CD4-positive, CD25-positive, alpha-beta regulatory T cell (primary cell): ENCODE data around the gene ENPP4. TPM values are rescaled to one million over a fixed set of nuclear protein-coding genes. Genes with fewer than 3 reads are reported as not detected.

Experiments used
- ATAC-seq, 2 donors: fragments of 150-1000 bp; cut with Tn5 transposase; one replicate each; pipeline ENCODE4 v1.10.0; 2021; ENCODE audit warnings: low read depth in 2 of 2, moderate number of reproducible peaks in 2 of 2, moderate library complexity in 1 of 2
- DNase-seq, 3 donors: peaks; one replicate each; pipeline versions ENCODE4 v3.0.0 to v3.0.0-alpha.2; 2012 to 2022; ENCODE audit warnings: mixed read lengths in 1 of 3
- H3K27ac ChIP-seq: one replicate; pipeline ENCODE4 v1.7.0; 2013; ENCODE audit warnings: mild to moderate bottlenecking, low read length; ENCODE audit not compliant: insufficient read depth, poor library complexity, severe bottlenecking
- H3K27me3 ChIP-seq: one replicate; pipeline ENCODE4 v1.7.0; 2013; ENCODE audit warnings: low read length; ENCODE audit not compliant: control insufficient read depth, insufficient read depth
- H3K36me3 ChIP-seq: one replicate; pipeline ENCODE4 v1.7.0; 2013; ENCODE audit warnings: mild to moderate bottlenecking, low read length, moderate library complexity; ENCODE audit not compliant: control insufficient read depth, insufficient read depth
- H3K4me1 ChIP-seq: 2 replicates; pipeline ENCODE4 v1.7.0; 2013; ENCODE audit warnings: mild to moderate bottlenecking, low read length; ENCODE audit not compliant: insufficient read depth, control insufficient read depth, poor library complexity, severe bottlenecking
- H3K4me3 ChIP-seq: one replicate; pipeline ENCODE4 v1.7.0; 2013; ENCODE audit warnings: low read depth, mild to moderate bottlenecking, low read length, moderate library complexity
- H3K9me3 ChIP-seq, 2 experiments: 1 replicate in 1 of 2; 2 replicates in 1 of 2; pipeline ENCODE4 v1.7.0; 2013; ENCODE audit warnings: low read length in 2 of 2, mild to moderate bottlenecking in 1 of 2, moderate library complexity in 1 of 2; ENCODE audit not compliant: control insufficient read depth in 2 of 2
- H3K27ac Mint-ChIP-seq, 3 donors: one replicate each; pipeline ENCODE4 v1.8.0; 2020 to 2022; ENCODE audit warnings: mild to moderate bottlenecking in 3 of 3, mixed read lengths in 3 of 3, moderate library complexity in 2 of 3
- H3K27me3 Mint-ChIP-seq: one replicate; pipeline ENCODE4 v1.8.0; 2022; ENCODE audit warnings: mild to moderate bottlenecking, mixed read lengths
- H3K36me3 Mint-ChIP-seq: one replicate; pipeline ENCODE4 v1.8.0; 2020; ENCODE audit warnings: mixed read lengths
- H3K4me1 Mint-ChIP-seq, 4 donors: one replicate each; pipeline ENCODE4 v1.8.0; 2020 to 2022; ENCODE audit warnings: mixed read lengths in 4 of 4, mild to moderate bottlenecking in 1 of 4
- H3K4me3 Mint-ChIP-seq, 4 donors: one replicate each; pipeline ENCODE4 v1.8.0; 2020 to 2022; ENCODE audit warnings: mild to moderate bottlenecking in 4 of 4, mixed read lengths in 4 of 4, moderate library complexity in 3 of 4
- H3K9me3 Mint-ChIP-seq, 7 donors: one replicate each; pipeline ENCODE4 v1.8.0; 2020 to 2022; ENCODE audit warnings: mixed read lengths in 7 of 7, mild to moderate bottlenecking in 3 of 7, moderate library complexity in 2 of 7
- polyA plus RNA-seq, 4 donors: library from polyadenylated mRNA; unstranded; fragments of 300-500 nt; fragmentation: Illumina TruSeq; gene quantifications; one replicate each; pipeline ENCODE4 v1.2.3, GENCODE V29; 2021
- total RNA-seq: library from RNA; stranded (reverse); gene quantifications from one replicate; pipeline ENCODE4 v1.2.3, GENCODE V29; 2022

ENPP4 gene
- total and polyA plus RNA-seq, 5 donors from 2014 or later, result 2.1 to 4.5 (median 3.3) TPM

- Mint-ChIP-seq H3K36me3 (peaks cover 5% of the 10 kb centered on the region), H3K9me3 (peaks cover 0 to 11% (median 8%) of the 10 kb centered on the region in 7 donors), H3K4me3 (no peak overlapping the region), H3K27ac (no peak overlapping the region), H3K4me1 (no peaks in the 10 kb centered on the region), H3K27me3 (no peaks in the 10 kb centered on the region)
- ATAC-seq (no peak), DNase-seq (no peak)
- H3K27ac ChIP-seq, result no peak overlapping the region
- H3K36me3 ChIP-seq, result no peaks in the 10 kb centered on the region
- H3K9me3 ChIP-seq, result peaks cover 6 to 16% of the 10 kb centered on the region in 2 experiments
- no peaks in the 10 kb centered on the region for H3K4me1 ChIP-seq
- H3K4me3 ChIP-seq, result no peak overlapping the region
- H3K27me3 ChIP-seq, result no peaks in the 10 kb centered on the region
Observed at GRCh38 chr6:46098678-46099077, 31.1 kb upstream of the ENPP4 start.

- Mint-ChIP-seq H3K4me3 (no peak overlapping the region), H3K4me1 (no peaks in the 10 kb centered on the region), H3K36me3 (peaks cover 5% of the 10 kb centered on the region), H3K27me3 (no peaks in the 10 kb centered on the region), H3K9me3 (peaks cover 0 to 11% (median 7%) of the 10 kb centered on the region in 7 donors), H3K27ac (no peak overlapping the region)
- no peaks in the 10 kb centered on the region for H3K36me3 ChIP-seq
- no peak for ATAC-seq
- no peak overlapping the region for H3K4me3 ChIP-seq
- H3K27ac ChIP-seq, result no peak overlapping the region
- no peak for DNase-seq
- no peaks in the 10 kb centered on the region for H3K27me3 ChIP-seq
- peaks cover 3 to 7% of the 10 kb centered on the region in 2 experiments for H3K9me3 ChIP-seq
- no peaks in the 10 kb centered on the region for H3K4me1 ChIP-seq
Observed at GRCh38 chr6:46099952-46100351, 29.8 kb upstream of the ENPP4 start.

- Mint-ChIP-seq H3K9me3 (peaks cover 0 to 6% (median 0%) of the 10 kb centered on the region in 7 donors), H3K4me1 (no peaks in the 10 kb centered on the region), H3K27me3 (no peaks in the 10 kb centered on the region), H3K27ac (no peak overlapping the region), H3K4me3 (no peak overlapping the region), H3K36me3 (no peaks in the 10 kb centered on the region)
- ATAC-seq (no peak), DNase-seq (no peak)
- H3K9me3 ChIP-seq, result peaks cover 3 to 7% of the 10 kb centered on the region in 2 experiments
- no peak overlapping the region for H3K4me3 ChIP-seq
- H3K4me1 ChIP-seq, result no peaks in the 10 kb centered on the region
- no peaks in the 10 kb centered on the region for H3K27me3 ChIP-seq
- no peaks in the 10 kb centered on the region for H3K36me3 ChIP-seq
- H3K27ac ChIP-seq, result no peak overlapping the region
Observed at GRCh38 chr6:46102123-46102522, 27.7 kb upstream of the ENPP4 start.

GRCh38 chr6:46103441-46104115, 26.2 kb upstream of the ENPP4 start:
- ATAC-seq (no peak), DNase-seq (peak in 1 of 3 donors; percentile 8)

DNA sequence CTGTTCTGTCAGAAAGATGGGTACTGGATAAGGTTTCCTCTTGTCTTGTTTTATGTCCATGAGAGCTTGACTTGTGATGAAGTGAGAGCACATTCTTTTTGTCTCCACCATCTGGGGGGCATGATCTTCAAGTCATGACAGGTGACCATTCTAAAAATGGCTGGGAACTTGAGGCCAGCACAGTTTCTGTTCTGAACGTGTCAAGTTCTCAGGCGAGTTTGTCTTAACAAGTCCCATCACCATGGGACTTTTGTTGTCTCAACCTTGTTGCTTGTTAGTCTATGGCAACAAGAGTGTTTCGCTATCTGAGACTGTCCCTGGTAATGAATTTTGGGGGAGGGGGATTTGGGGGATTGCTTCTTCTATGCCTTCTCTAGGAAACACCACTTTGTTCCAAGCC, 25.6 kb upstream of the ENPP4 start:
- H3K4me1 Mint-ChIP-seq, result no peaks in the 10 kb centered on the region
- Histone ChIP-seq H3K27me3 (no peaks in the 10 kb centered on the region), H3K36me3 (no peaks in the 10 kb centered on the region), H3K4me3 (no peak overlapping the region), H3K4me1 (no peaks in the 10 kb centered on the region), H3K27ac (no peak overlapping the region), H3K9me3 (peaks cover 6 to 10% of the 10 kb centered on the region in 2 experiments)
- no peak overlapping the region for H3K27ac Mint-ChIP-seq
- H3K27me3 Mint-ChIP-seq, result no peaks in the 10 kb centered on the region
- DNase-seq (no peak), ATAC-seq (no peak)
- H3K4me3 Mint-ChIP-seq, result no peak overlapping the region
- no peaks in the 10 kb centered on the region for H3K36me3 Mint-ChIP-seq
- H3K9me3 Mint-ChIP-seq, result peaks cover 0 to 8% (median 0%) of the 10 kb centered on the region in 7 donors

More at GRCh38 chr6:46103441-46104115, 26.2 kb upstream of the ENPP4 start:
- no peak overlapping the region for H3K27ac Mint-ChIP-seq
- no peaks in the 10 kb centered on the region for H3K36me3 ChIP-seq
- H3K4me3 Mint-ChIP-seq, result no peak overlapping the region
- no peak overlapping the region for H3K4me3 ChIP-seq
- no peak overlapping the region for H3K27ac ChIP-seq
- peaks cover 5 to 10% of the 10 kb centered on the region in 2 experiments for H3K9me3 ChIP-seq
- H3K27me3 Mint-ChIP-seq, result no peaks in the 10 kb centered on the region
- no peaks in the 10 kb centered on the region for H3K36me3 Mint-ChIP-seq
- H3K4me1 ChIP-seq, result no peaks in the 10 kb centered on the region
- peaks cover 0 to 6% (median 0%) of the 10 kb centered on the region in 7 donors for H3K9me3 Mint-ChIP-seq
- no peaks in the 10 kb centered on the region for H3K4me1 Mint-ChIP-seq
- H3K27me3 ChIP-seq, result no peaks in the 10 kb centered on the region

DNA sequence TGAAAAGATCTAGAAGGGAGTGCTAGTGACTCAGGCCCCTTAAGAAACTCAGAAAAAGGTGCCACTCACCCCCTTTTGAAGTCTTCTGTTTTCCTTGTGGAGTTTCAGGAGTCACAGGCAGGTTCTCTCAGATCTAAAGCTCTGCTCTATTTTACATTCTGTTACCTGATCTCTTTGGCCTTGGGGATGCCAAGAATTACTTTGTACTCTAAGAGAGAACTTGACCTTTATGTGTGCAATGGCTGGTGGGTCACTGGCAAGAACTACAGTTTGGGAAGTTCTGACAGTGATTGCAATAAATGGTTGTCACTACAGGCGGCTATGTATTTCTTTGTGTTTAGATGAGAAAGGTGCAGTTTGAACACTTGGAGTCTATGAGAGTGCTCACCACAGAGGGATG, 24.2 kb upstream of the ENPP4 start:
- H3K27me3 Mint-ChIP-seq, result no peaks in the 10 kb centered on the region
- Histone ChIP-seq H3K4me1 (no peaks in the 10 kb centered on the region), H3K9me3 (peaks cover 6 to 10% of the 10 kb centered on the region in 2 experiments), H3K36me3 (no peaks in the 10 kb centered on the region), H3K4me3 (no peak overlapping the region), H3K27me3 (no peaks in the 10 kb centered on the region), H3K27ac (no peak overlapping the region)
- no peaks in the 10 kb centered on the region for H3K4me1 Mint-ChIP-seq
- no peak for DNase-seq
- H3K4me3 Mint-ChIP-seq, result no peak overlapping the region
- peaks cover 5% of the 10 kb centered on the region for H3K36me3 Mint-ChIP-seq
- H3K9me3 Mint-ChIP-seq, result peaks cover 0 to 12% (median 0%) of the 10 kb centered on the region in 7 donors
- ATAC-seq, result no peak
- H3K27ac Mint-ChIP-seq, result no peak overlapping the region

DNA sequence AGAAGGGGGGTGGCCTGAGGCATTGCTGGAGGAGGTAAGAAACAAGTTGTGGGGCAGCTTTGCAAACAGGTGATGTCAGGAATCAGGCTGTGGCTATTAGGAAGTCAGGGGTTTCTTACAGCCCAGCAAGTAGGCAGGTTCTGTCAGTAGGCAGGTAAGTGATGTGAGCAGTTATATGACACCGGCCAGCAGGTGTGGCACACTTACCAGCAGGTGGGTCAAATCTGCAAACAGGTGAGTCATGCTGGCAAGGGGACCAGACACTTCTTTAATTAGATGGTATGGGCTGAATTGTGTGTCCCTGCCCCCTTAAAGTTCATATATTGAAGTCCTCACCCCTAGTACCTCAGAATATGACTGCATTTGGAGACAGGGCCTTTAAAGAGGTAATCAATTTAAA, 16.4 kb upstream of the ENPP4 start:
- Histone ChIP-seq H3K4me3 (no peak overlapping the region), H3K27ac (no peak overlapping the region), H3K9me3 (peaks cover 0 to 3% of the 10 kb centered on the region in 2 experiments), H3K4me1 (no peaks in the 10 kb centered on the region), H3K36me3 (no peaks in the 10 kb centered on the region), H3K27me3 (no peaks in the 10 kb centered on the region)
- Mint-ChIP-seq H3K4me1 (peaks cover 0 to 14% (median under 1%) of the 10 kb centered on the region in 4 donors), H3K9me3 (peaks cover 0 to 11% (median 3%) of the 10 kb centered on the region in 7 donors), H3K36me3 (peaks cover 9% of the 10 kb centered on the region), H3K4me3 (no peak overlapping the region), H3K27ac (no peak overlapping the region), H3K27me3 (no peaks in the 10 kb centered on the region)
- ATAC-seq (no peak), DNase-seq (no peak)

GRCh38 chr6:46115634-46116033, 14.2 kb upstream of the ENPP4 start:
- ATAC-seq, result no peak

More at GRCh38 chr6:46115634-46116033, 14.2 kb upstream of the ENPP4 start:
- Histone ChIP-seq H3K27ac (no peak overlapping the region), H3K36me3 (no peaks in the 10 kb centered on the region), H3K27me3 (no peaks in the 10 kb centered on the region), H3K4me1 (no peaks in the 10 kb centered on the region), H3K4me3 (no peak overlapping the region), H3K9me3 (no peaks in the 10 kb centered on the region)
- no peak overlapping the region for H3K27ac Mint-ChIP-seq
- DNase-seq, result no peak
- peaks cover 4% of the 10 kb centered on the region for H3K36me3 Mint-ChIP-seq
- no peak overlapping the region for H3K4me3 Mint-ChIP-seq
- H3K9me3 Mint-ChIP-seq, result peaks cover 0 to 10% (median 1%) of the 10 kb centered on the region in 7 donors
- H3K27me3 Mint-ChIP-seq, result no peaks in the 10 kb centered on the region
- H3K4me1 Mint-ChIP-seq, result peaks cover 8 to 19% (median 9%) of the 10 kb centered on the region in 4 donors
